Memory B cell (primary cell): ENCODE results near the gene SRSF2.

ENCODE experiments used
- ATAC-seq: fragments of 150-1000 bp; cut with Tn5 transposase; 2 replicates; pipeline ENCODE4 v1.10.0; 2021; ENCODE audit warnings: low read depth, mild to moderate bottlenecking, moderate library complexity
- DNase-seq, 2 donors: peaks; one replicate each; pipeline ENCODE4 v3.0.0; 2022; ENCODE audit warnings: low spot score in 2 of 2
- H3K27ac Mint-ChIP-seq: one replicate; pipeline ENCODE4 v1.8.0; 2022; ENCODE audit warnings: mild to moderate bottlenecking, moderate library complexity, mixed read lengths
- H3K27me3 Mint-ChIP-seq: one replicate; pipeline ENCODE4 v1.8.0; 2022; ENCODE audit warnings: mixed read lengths
- H3K36me3 Mint-ChIP-seq: one replicate; pipeline ENCODE4 v1.8.0; 2022; ENCODE audit warnings: mild to moderate bottlenecking, mixed read lengths
- H3K4me1 Mint-ChIP-seq: one replicate; pipeline ENCODE4 v1.8.0; 2022; ENCODE audit warnings: mixed read lengths
- H3K4me3 Mint-ChIP-seq: one replicate; pipeline ENCODE4 v1.8.0; 2022; ENCODE audit warnings: mild to moderate bottlenecking, moderate library complexity, mixed read lengths
- H3K9me3 Mint-ChIP-seq: one replicate; pipeline ENCODE4 v1.8.0; 2022; ENCODE audit warnings: mixed read lengths

Gene SRSF2, protein sequence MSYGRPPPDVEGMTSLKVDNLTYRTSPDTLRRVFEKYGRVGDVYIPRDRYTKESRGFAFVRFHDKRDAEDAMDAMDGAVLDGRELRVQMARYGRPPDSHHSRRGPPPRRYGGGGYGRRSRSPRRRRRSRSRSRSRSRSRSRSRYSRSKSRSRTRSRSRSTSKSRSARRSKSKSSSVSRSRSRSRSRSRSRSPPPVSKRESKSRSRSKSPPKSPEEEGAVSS

DNA sequence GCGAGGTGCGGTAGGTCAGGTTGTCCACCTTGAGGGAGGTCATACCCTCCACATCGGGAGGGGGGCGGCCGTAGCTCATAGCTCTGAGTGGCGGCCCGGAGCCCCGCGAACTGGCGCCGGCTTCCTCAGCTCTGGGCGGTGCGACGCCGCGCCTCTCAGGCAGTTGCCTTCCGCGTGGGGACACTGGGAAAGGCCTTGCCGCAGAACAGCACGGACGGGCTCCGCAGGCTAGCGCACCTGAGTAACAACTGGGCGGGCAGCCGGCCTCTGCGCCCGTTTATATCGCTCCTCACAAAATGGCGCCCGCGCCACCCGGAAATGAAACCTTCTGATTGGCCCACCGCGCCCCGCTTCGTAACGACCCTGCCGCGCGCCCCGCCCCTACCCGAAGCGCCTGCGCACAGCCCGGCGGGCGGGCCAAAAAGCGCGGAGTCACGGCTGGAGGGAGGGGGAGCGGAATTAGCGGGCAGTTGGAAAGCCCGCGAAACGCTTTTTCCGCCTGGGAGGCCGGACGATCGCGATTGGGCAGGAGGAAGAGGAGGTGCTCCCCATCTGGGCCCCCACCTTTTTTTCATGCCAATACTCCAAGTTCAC lies at the start of gene SRSF2:
Gene SRSF2, minus strand, starts transcription at position 250 of the 594 bp plus-strand sequence. Its CDS starts 171 bp downstream, at position 79.
- H3K4me1 Mint-ChIP-seq, result peaks cover 36% of the 10 kb centered on the region

DNA sequence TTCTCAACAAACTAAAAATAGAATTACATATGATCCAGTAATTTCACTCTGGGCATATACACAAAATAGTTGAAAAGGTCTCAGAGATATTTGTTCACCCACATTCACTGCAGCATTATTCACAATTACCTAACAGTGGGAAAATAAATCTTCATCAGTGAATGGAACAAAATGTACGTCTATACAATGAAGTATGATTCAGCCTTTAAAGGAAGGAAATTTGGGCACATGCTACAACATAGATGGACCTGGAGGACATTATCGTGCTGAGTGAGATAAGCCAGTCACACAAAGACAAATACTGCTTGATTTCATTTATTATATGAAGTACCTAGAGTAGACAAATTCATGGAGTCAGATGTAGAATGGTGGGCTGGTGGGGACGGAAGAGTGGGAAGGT lies 47.8 kb upstream of the SRSF2 start:
- Mint-ChIP-seq H3K27me3 (no peaks in the 10 kb centered on the region), H3K36me3 (peaks cover 9% of the 10 kb centered on the region), H3K9me3 (no peaks in the 10 kb centered on the region), H3K4me3 (no peak overlapping the region), H3K27ac (no peak overlapping the region), H3K4me1 (no peaks in the 10 kb centered on the region)
- no peak for ATAC-seq
- DNase-seq, result no peak

More for the DNA sequence above, at the start of gene SRSF2:
- DNase-seq (peak; percentile 96 to 99), ATAC-seq (peak; percentile 66)
- Mint-ChIP-seq H3K4me3 (peak within 1 kb of the TSS; percentile 98), H3K27ac (peak within 1 kb of the TSS; percentile 99), H3K36me3 (peaks cover 27% of the 10 kb centered on the region), H3K9me3 (no peaks in the 10 kb centered on the region), H3K27me3 (no peaks in the 10 kb centered on the region)

DNA sequence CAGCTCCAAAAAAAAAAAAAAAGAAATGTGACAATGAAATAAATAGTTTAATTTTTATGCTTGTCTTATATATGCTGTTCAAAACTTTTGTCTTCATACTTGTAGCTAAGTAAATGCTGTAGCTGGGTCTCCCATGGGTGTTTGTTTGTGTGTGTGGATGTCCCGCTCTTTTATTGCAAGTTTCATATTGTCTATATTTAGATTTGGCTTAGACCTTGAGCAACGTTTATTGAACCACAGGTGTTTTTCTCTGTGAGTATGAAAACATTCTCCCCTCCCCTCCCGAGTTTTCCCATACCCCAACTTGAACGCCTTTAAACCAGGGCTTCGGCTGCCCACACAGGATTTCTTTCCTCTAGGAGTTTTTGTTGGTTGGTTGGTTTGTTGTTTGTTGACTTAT lies 46.0 kb upstream of the SRSF2 start:
- H3K36me3 Mint-ChIP-seq, result peaks cover 13% of the 10 kb centered on the region
- H3K27me3 Mint-ChIP-seq, result no peaks in the 10 kb centered on the region
- DNase-seq (no peak), ATAC-seq (no peak)
- H3K27ac Mint-ChIP-seq, result no peak overlapping the region
- no peak overlapping the region for H3K4me3 Mint-ChIP-seq
- no peaks in the 10 kb centered on the region for H3K9me3 Mint-ChIP-seq
- H3K4me1 Mint-ChIP-seq, result no peaks in the 10 kb centered on the region

DNA sequence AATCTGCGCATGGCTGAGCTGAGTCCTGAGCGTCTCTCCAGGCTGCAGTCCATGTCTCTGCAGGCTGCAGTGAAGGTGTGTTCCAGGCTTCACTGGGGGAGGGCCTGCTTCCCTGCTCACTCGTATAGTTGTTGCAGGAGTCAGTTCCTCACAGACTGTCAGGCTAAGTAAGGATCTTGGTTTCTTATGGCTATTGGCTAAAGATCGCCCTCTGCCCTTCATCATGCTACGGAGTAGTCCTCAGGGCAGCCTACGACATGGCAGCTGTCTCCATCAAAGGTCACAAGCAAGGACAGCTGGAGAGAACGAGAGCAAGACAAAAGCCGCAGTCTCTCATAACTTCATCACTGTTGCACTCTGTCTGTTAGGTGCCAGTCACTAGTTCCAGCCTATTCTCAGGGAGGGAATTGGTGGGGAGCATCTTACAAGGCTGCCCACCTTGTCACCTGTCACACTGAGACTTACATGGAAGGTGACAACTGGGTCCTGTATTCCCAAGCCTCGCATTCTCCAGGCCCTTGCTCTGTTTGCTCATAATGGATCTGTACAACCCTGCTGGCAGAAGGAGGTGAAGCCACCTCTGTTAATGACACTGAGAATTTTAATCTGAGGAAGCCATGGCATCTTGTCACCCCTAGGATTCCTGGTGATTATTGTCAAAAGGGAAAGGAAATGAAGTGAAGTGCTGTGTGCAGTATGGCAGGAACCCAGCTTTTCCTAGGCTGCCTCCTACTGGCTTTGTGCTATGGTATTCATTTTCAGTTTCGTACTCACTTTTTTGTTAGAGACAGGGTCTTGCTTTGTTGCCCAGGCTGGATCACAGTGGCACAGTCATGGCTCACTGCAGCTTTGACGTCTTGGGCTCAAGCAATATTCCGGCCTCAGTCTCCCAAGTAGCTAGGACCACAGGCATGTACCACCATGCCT lies 44.2 kb upstream of the SRSF2 start:
- ATAC-seq (no peak), DNase-seq (no peak)
- Mint-ChIP-seq H3K27me3 (no peaks in the 10 kb centered on the region), H3K36me3 (peaks cover 16% of the 10 kb centered on the region), H3K4me1 (no peaks in the 10 kb centered on the region), H3K27ac (no peak overlapping the region), H3K9me3 (no peaks in the 10 kb centered on the region), H3K4me3 (no peak overlapping the region)

DNA sequence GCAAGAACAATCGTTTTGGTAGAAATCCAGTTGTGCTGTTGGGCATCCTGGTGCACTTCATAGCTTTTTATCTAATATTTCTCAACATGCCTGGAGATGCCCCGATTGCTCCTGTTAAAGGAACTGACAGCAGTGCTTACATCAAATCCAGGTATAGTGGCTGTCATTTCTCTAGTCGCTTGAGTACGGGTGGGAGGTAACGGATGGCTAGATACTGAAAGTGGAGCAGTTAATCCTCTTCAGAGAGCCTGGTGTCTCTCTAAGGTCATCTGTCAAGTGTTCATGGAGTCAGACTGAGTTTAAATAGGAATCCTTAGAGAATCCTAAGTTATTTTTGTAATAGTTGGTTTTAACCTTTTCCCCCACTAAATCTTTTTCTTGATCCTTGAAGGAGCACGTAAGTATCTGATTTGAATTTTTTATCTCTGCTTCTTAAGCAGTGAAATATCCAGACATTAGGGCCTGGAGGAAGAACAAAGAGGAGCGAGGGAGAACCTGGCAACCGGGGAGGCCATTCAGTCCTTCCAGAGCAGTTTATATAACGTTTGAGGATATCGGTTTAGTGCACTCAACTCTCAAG lies 38.0 kb upstream of the SRSF2 start:
- Mint-ChIP-seq H3K4me3 (no peak overlapping the region), H3K9me3 (no peaks in the 10 kb centered on the region), H3K27me3 (no peaks in the 10 kb centered on the region), H3K27ac (no peak overlapping the region), H3K36me3 (peaks cover 35% of the 10 kb centered on the region), H3K4me1 (peaks cover 10% of the 10 kb centered on the region)
- DNase-seq, result no peak
- ATAC-seq, result no peak

DNA sequence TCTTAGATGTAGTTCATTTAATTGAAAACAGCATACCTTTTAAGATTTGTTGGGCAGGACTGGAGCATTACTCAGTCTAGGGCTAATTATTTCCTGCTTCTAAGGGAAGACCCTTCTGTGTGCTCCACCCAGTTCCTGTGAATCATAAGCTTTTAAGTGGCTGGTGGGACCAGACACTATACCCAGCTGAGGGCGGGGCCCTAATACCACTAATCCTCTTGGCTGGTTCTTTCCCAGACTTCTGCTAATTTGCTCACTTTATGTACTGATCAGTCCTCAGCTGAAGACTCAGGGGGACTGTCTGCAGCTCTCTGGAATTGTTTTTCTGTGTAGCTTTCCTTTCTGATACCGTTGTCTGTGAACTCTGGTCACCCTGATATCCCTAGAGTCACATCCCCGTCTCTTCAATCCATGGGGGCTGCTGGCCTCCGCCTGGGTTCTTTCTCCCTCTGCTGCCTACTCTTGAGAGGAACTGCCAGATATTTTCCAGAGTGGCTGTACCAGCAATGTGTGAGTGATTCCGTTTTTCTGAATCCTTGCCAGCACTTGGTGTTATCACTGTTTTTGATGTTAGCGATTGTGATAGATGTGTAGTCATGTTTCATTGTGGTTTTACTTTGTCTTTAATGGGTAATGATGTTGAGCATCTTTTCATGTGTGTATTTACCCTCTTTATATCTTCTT lies 35.9 kb upstream of the SRSF2 start:
- ATAC-seq (no peak), DNase-seq (no peak)
- Mint-ChIP-seq H3K4me3 (no peak overlapping the region), H3K4me1 (peaks cover 10% of the 10 kb centered on the region), H3K36me3 (peaks cover 36% of the 10 kb centered on the region), H3K9me3 (no peaks in the 10 kb centered on the region), H3K27me3 (no peaks in the 10 kb centered on the region), H3K27ac (peak overlapping the region; percentile 71)

DNA sequence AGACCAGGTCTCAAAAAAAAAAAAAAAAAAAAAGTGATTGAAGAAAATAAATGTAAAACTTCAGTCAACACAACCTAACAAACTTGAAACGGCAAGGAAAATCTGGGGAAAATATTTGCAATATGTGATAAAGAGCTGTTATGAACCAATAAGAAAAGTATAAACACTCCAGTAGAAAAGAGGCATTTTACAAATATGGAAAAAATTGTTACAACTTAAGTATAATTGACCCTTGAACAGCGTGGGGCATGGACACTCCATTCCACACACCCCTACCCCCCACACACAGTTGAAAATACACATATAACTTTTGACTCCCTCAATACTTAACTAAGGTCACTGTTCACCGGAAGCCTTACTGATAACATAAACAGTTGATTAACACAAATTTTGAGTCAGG lies 21.4 kb upstream of the SRSF2 start:
- H3K27me3 Mint-ChIP-seq, result no peaks in the 10 kb centered on the region
- H3K4me1 Mint-ChIP-seq, result no peaks in the 10 kb centered on the region
- no peak overlapping the region for H3K4me3 Mint-ChIP-seq
- H3K9me3 Mint-ChIP-seq, result no peaks in the 10 kb centered on the region
- ATAC-seq (no peak), DNase-seq (no peak)
- no peak overlapping the region for H3K27ac Mint-ChIP-seq
- peaks cover 19% of the 10 kb centered on the region for H3K36me3 Mint-ChIP-seq

DNA sequence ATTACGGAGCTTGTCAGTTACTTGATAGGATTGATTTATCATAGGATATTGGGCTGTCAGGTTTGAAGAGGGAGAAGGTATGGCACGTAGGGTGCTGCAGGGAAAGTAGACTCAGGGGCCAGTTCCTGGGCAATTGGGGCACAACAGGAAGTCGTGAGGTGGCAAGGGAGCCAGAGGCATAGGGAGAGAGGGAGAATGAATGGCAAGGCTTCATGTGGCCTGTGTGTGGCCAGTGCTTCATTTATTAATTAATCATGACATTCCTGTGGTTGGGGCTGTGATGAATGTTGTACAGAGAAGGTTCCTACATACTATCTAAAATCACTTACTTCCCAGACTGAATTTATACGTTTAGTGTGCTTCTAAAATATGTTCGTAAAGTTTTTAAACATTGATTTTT lies 20.1 kb upstream of the SRSF2 start:
- ATAC-seq (no peak), DNase-seq (no peak)
- Mint-ChIP-seq H3K4me3 (no peak overlapping the region), H3K27ac (no peak overlapping the region), H3K36me3 (peaks cover 17% of the 10 kb centered on the region), H3K9me3 (no peaks in the 10 kb centered on the region), H3K4me1 (no peaks in the 10 kb centered on the region), H3K27me3 (no peaks in the 10 kb centered on the region)

DNA sequence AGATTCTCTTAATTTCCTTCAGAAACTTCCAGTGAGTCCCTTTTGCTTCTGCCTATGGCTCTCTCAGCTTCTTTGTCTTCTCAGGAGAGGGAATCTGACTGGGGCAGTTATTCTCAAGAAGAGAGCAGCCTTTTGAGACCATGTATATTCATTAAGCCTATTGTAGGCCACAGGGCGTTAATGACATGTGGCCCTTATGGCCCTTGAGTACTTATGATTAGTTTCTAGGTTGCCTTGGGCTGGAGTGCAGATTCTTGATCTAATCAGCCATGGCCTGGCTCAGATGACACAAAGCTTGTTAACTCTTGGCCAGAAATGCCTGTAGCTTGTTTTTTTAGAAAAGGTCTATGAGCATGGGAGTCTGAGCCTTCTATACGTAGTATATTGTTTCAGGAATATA lies 18.2 kb upstream of the SRSF2 start:
- Mint-ChIP-seq H3K4me3 (no peak overlapping the region), H3K36me3 (peaks cover 17% of the 10 kb centered on the region), H3K27ac (no peak overlapping the region), H3K9me3 (no peaks in the 10 kb centered on the region), H3K27me3 (no peaks in the 10 kb centered on the region), H3K4me1 (peaks cover 2% of the 10 kb centered on the region)
- ATAC-seq, result no peak
- DNase-seq, result no peak

DNA sequence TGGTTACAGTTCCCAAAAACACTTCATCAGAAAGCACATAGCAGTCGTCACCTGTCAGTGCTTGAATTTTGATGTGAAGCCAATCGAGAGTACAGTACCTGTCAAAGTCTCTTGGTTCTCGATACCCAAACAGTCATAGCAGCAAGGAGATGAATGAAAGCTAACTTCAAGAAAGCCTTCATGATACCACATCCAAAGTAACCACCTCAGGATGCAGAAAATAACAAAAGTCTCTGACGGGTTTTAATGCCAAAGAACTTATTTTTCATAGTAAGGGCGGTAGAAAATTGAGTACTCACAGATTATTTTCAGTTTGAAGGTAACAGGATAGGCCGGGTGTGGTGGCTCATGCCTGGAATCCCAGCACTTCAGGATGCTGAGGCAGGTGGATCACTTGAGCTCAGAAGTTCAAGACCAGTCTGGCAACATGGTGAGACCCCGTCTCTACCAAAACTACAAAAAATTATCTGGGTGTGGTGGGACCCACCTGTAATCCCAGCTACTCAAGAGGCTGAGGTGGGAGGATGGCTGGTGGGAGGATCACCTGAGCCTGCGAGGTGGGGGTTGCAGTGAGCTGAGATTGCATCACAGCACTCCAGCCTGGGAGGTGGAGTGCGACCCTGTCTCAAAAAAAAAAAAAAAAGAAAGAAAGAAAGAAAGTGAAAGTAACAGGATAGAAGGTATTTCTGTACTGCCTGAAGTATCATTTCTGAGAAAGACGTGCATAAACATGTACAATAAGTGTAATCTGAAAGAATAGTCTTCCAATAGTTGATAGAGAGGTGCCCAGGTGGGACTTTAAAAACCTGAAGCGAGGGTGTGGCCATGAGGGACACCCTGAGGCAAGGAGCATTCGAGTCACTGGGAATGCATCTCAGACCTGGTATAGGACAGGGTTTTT lies 16.2 kb upstream of the SRSF2 start:
- H3K36me3 Mint-ChIP-seq, result peaks cover 19% of the 10 kb centered on the region
- H3K27ac Mint-ChIP-seq, result no peak overlapping the region
- DNase-seq (no peak), ATAC-seq (no peak)
- no peaks in the 10 kb centered on the region for H3K27me3 Mint-ChIP-seq
- no peak overlapping the region for H3K4me3 Mint-ChIP-seq
- no peaks in the 10 kb centered on the region for H3K9me3 Mint-ChIP-seq
- H3K4me1 Mint-ChIP-seq, result peaks cover 5% of the 10 kb centered on the region

DNA sequence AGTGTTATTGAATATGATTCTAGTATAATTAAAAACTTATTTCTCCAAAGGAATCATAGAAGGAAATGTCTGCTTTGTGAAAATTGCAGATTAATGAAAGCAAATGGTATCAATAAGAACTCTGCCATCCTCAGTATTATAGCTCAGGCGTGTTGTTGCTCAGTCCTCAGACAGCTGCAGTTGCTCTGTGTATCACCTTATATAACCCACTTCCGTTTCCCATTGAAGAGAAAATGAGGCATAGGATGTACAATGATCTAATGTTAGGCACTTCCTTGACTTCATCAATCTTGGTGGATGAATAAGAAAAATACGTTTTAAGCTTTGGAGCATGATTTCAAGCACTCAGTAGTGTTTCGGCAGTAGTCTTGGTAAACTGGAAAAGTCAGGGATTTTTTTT lies 14.9 kb upstream of the SRSF2 start:
- ATAC-seq (no peak), DNase-seq (no peak)
- Mint-ChIP-seq H3K27ac (no peak overlapping the region), H3K27me3 (no peaks in the 10 kb centered on the region), H3K36me3 (peaks cover 22% of the 10 kb centered on the region), H3K4me3 (no peak overlapping the region), H3K4me1 (peaks cover 9% of the 10 kb centered on the region), H3K9me3 (no peaks in the 10 kb centered on the region)

DNA sequence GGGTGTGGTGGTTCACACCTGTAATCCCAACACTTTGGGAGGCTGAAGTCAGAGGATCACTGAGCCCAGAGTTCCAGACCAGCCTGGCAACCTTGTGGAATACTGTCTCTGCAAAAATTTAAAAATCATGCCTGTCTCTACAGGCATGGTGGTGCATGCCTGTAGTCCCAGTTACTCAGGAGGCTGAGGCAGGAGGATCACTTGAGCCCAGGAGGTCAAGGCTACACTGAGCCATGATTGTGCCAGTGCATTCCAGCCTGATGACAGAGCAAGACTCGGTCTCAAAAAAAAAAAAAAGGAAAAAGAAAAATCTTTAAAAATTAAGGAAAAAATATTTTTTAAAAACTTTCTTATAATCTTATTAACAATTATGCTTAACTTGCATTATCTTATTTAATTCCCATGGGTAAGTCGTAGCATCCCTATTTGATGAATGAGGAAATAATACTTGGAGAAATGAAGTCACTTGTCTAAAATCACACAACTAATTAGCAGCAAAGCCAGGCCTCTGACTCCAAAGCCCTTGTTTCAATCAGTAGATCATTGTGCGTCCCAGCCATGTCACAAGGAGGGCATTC lies 14.4 kb upstream of the SRSF2 start:
- Mint-ChIP-seq H3K36me3 (peaks cover 21% of the 10 kb centered on the region), H3K4me1 (peaks cover 9% of the 10 kb centered on the region), H3K27ac (no peak overlapping the region), H3K9me3 (no peaks in the 10 kb centered on the region), H3K27me3 (no peaks in the 10 kb centered on the region), H3K4me3 (no peak overlapping the region)
- DNase-seq (no peak), ATAC-seq (no peak)

DNA sequence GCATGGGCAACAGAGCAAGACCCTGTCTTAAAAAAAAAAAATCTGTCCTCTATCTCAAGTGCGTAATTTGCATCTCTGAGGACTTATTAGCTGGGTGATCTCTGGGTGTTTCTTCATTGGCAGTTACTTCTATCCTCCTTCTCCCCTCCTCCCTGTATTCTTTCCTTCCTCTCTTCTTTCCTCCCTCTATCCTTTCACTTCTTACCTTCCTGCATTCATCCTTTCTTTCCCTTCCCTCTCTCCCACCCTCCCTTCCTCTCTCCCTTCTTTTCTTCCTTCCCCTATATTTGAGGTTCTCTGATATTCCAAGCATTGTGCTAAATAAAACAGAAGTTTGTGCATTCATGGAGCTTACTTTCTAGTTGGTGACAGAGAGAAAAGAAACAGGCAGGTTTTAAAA lies 11.5 kb upstream of the SRSF2 start:
- H3K9me3 Mint-ChIP-seq, result no peaks in the 10 kb centered on the region
- no peak overlapping the region for H3K4me3 Mint-ChIP-seq
- peaks cover 9% of the 10 kb centered on the region for H3K4me1 Mint-ChIP-seq
- DNase-seq, result no peak
- peaks cover 31% of the 10 kb centered on the region for H3K36me3 Mint-ChIP-seq
- H3K27ac Mint-ChIP-seq, result no peak overlapping the region
- no peaks in the 10 kb centered on the region for H3K27me3 Mint-ChIP-seq
- ATAC-seq, result no peak
